ENCODE results near the gene BRI3BP.

DNA sequence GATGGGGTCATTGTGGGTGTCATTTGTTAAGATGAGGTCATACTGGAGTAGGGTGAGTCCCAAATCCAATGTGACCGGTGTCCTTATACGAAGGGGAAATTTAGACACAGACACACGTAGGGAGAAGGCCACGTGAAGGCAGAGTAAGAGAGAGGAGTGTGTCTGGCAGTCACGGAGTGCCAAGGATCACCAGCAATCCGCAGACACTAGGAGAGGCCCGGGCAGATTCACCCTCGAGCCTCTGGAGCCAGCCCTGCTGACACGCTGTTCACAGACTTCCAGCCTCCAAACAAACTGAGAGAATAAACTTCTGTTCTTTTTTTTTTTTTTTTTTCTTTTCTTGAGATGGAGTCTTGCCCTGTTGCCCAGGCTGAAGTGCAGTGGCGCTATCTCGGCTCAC, 24.9 kb downstream of the BRI3BP start:
- no peak for TF ChIP-seq POLR2A (IDR thresholded peaks at IDR 0.05)
- TF ChIP-seq, protein P1, sequence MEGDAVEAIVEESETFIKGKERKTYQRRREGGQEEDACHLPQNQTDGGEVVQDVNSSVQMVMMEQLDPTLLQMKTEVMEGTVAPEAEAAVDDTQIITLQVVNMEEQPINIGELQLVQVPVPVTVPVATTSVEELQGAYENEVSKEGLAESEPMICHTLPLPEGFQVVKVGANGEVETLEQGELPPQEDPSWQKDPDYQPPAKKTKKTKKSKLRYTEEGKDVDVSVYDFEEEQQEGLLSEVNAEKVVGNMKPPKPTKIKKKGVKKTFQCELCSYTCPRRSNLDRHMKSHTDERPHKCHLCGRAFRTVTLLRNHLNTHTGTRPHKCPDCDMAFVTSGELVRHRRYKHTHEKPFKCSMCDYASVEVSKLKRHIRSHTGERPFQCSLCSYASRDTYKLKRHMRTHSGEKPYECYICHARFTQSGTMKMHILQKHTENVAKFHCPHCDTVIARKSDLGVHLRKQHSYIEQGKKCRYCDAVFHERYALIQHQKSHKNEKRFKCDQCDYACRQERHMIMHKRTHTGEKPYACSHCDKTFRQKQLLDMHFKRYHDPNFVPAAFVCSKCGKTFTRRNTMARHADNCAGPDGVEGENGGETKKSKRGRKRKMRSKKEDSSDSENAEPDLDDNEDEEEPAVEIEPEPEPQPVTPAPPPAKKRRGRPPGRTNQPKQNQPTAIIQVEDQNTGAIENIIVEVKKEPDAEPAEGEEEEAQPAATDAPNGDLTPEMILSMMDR (IDR thresholded peaks at IDR 0.05) = no peak
- no peak for TF ChIP-seq POLR2AphosphoS5 (IDR thresholded peaks at IDR 0.05; ENCODE audit: insufficient read depth in 1 of 2, low read depth in 1 of 2)
